Measurements from ENCODE around the gene CDH13. TPM values are rescaled to one million over a fixed set of nuclear protein-coding genes. Genes with fewer than 3 reads are reported as not detected.

The CDH13 gene
- total and polyA plus RNA-seq, 2 experiments from 2014 or later = 1.6 to 4.4 TPM

- Histone ChIP-seq H4K20me1 (replicated peaks; ENCODE audit: insufficient read depth) (no peaks in the 10 kb centered on the region; the same call in 1 of the 2 replicates), H3K9me2 (ENCODE audit: insufficient read depth) (no peaks in the 10 kb centered on the region; the same call in 1 of the 2 replicates), H3K4me3 (no peak overlapping the region), H3K36me3 (ENCODE audit: insufficient read depth) (no peaks in the 10 kb centered on the region), H3K4me2 (no peak overlapping the region), H3K27ac (ENCODE audit: low read depth) (no peak overlapping the region), H3K79me2 (replicated peaks; ENCODE audit: insufficient read depth) (no peaks in the 10 kb centered on the region), H3K4me1 (ENCODE audit: insufficient read depth) (0 out of 2 replicates have a peak, but pooled peaks cover 6% of the 10 kb centered on the region), H3F3A (replicated peaks; ENCODE audit: low read depth) (no peaks in the 10 kb centered on the region), H2AFZ (no peak overlapping the region), H3K27me3 (ENCODE audit: insufficient read depth) (no peaks in the 10 kb centered on the region)
- ATAC-seq (no peak), DNase-seq (ENCODE audit: low spot score) (no peak)
- Mint-ChIP-seq H3K27ac (no peak overlapping the region), H3K27me3 (ENCODE audit: insufficient read depth, low read depth, poor library complexity) (peaks cover 2% of the 10 kb centered on the region), H3K9me3 (peaks cover 3% of the 10 kb centered on the region; the same call in 1 of the 3 replicates), H3K36me3 (ENCODE audit: low read depth) (no peaks in the 10 kb centered on the region; the same call in 2 of the 3 replicates), H3K4me1 (peaks cover 11% of the 10 kb centered on the region; the same call in 2 of the 3 replicates), H3K4me3 (no peak overlapping the region)
- TF ChIP-seq CTCF (conservative IDR thresholded peaks at IDR 0.05; ENCODE audit: low read depth in 2 of 2) (no peak), NANOG (IDR thresholded peaks at IDR 0.05; ENCODE audit: borderline replicate concordance) (no peak), POLR2AphosphoS5 (IDR thresholded peaks at IDR 0.05; ENCODE audit: low read depth) (no peak), ZNF114 (CRISPR knock-in tag; IDR thresholded peaks at IDR 0.05) (no peak), EZH2 (IDR thresholded peaks at IDR 0.05; ENCODE audit: low read depth, unreplicated experiment) (no peak), EZH2phosphoT487 (IDR thresholded peaks at IDR 0.05; ENCODE audit: unreplicated experiment) (no peak), STAT1 (IDR thresholded peaks at IDR 0.05; ENCODE audit: unreplicated experiment) (no peak), ZNF331 (CRISPR knock-in tag; IDR thresholded peaks at IDR 0.05; ENCODE audit: low read depth) (no peak), ZNF462 (CRISPR knock-in tag; IDR thresholded peaks at IDR 0.05) (no peak), REST (IDR thresholded peaks at IDR 0.05; ENCODE audit: unreplicated experiment) (no peak), CREB1 (CRISPR knock-in tag; IDR thresholded peaks at IDR 0.05; ENCODE audit: low read depth) (no peak), JUNB (IDR thresholded peaks at IDR 0.05; ENCODE audit: unreplicated experiment) (no peak), ETS1 (IDR thresholded peaks at IDR 0.05) (no peak)
Measured at GRCh38 chr16:82715833-82716232, 89.1 kb downstream of the CDH13 start.

All from GM23338 (cell line).